Lower lobe of right lung (tissue), 2 donors: ENCODE data around the gene COX15. TPM values are rescaled to one million over a fixed set of nuclear protein-coding genes. Genes with fewer than 3 reads are reported as not detected.

Source experiments
- ATAC-seq, 2 donors: fragments of 200-7000 bp; cut with Tn5 transposase; one replicate each; pipeline ENCODE4 v1.9.1; 2020 to 2022; ENCODE audit warnings: mild to moderate bottlenecking in 2 of 2, moderate library complexity in 2 of 2
- DNase-seq: peaks from one replicate; pipeline ENCODE4 v3.0.0-alpha.2; 2020
- H3K27ac ChIP-seq: fragments of 200-600 bp; one replicate; pipeline ENCODE4 v1.8.0; 2022
- H3K27me3 ChIP-seq: fragments of 200-600 bp; one replicate; pipeline ENCODE4 v1.8.0; 2022; ENCODE audit warnings: low read depth
- H3K36me3 ChIP-seq: fragments of 200-600 bp; one replicate; pipeline ENCODE4 v1.8.0; 2022; ENCODE audit warnings: mild to moderate bottlenecking
- H3K4me1 ChIP-seq: fragments of 200-600 bp; one replicate; pipeline ENCODE4 v1.8.0; 2022
- H3K4me3 ChIP-seq: fragments of 200-600 bp; one replicate; pipeline ENCODE4 v1.8.0; 2022; ENCODE audit warnings: mild to moderate bottlenecking
- H3K9me3 ChIP-seq: fragments of 200-600 bp; one replicate; pipeline ENCODE4 v1.8.0; 2022
- intact Hi-C: fragments of 100-400 bp; cut with DNase I; formaldehyde crosslinking; loops from one replicate; pipeline ENCODE4 v1.11.0; 2022
- total RNA-seq: library from RNA; stranded (reverse); fragmentation: NEBNext Ultra II Directional; extraction: Animal tissue kit (Norgen Biotek cat#: 25700); gene quantifications from one replicate; pipeline ENCODE4 v1.2.1, GENCODE V29; 2021
- TF ChIP-seq, protein P1 (sequence below): fragments of 200-600 bp; IDR thresholded peaks from one replicate; pipeline ENCODE4 v1.8.0; 2022; ENCODE audit warnings: antibody characterized with exemption, mild to moderate bottlenecking
- donor health status: DM: no; HTN: yes; CAD: no; lungs with severe emphysema.

Gene COX15
- total RNA-seq, 1 donor from 2014 or later, result 33.1 TPM

DNA sequence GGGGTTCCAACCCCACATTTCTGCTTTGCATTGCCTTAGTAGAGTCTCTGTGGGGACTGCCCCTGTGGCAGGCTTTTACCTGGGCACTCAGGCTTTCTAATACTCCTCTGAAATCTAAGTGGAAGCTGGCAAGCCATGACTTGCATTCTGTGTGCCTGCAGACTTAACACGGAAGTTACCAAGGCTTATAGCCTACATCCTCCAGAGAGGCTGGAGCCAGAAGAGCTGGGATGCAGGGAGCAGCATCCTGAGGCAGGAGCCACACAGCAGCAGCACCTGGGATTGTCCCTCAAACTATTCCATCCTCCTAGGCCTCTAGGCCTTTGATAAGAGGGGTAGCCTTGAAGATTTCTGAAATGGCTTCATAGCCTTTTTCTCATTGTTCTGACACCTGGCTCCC, 28.4 kb upstream of the COX15 start:
- Histone ChIP-seq H3K4me3 (no peak overlapping the region), H3K27ac (no peak overlapping the region), H3K27me3 (no peaks in the 10 kb centered on the region), H3K9me3 (no peaks in the 10 kb centered on the region), H3K36me3 (peaks cover 54% of the 10 kb centered on the region), H3K4me1 (no peaks in the 10 kb centered on the region)
- ATAC-seq, result no peak
- intact Hi-C loops, result no loop called here
- TF ChIP-seq, protein P1, sequence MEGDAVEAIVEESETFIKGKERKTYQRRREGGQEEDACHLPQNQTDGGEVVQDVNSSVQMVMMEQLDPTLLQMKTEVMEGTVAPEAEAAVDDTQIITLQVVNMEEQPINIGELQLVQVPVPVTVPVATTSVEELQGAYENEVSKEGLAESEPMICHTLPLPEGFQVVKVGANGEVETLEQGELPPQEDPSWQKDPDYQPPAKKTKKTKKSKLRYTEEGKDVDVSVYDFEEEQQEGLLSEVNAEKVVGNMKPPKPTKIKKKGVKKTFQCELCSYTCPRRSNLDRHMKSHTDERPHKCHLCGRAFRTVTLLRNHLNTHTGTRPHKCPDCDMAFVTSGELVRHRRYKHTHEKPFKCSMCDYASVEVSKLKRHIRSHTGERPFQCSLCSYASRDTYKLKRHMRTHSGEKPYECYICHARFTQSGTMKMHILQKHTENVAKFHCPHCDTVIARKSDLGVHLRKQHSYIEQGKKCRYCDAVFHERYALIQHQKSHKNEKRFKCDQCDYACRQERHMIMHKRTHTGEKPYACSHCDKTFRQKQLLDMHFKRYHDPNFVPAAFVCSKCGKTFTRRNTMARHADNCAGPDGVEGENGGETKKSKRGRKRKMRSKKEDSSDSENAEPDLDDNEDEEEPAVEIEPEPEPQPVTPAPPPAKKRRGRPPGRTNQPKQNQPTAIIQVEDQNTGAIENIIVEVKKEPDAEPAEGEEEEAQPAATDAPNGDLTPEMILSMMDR, result no peak
- DNase-seq, result no peak

DNA sequence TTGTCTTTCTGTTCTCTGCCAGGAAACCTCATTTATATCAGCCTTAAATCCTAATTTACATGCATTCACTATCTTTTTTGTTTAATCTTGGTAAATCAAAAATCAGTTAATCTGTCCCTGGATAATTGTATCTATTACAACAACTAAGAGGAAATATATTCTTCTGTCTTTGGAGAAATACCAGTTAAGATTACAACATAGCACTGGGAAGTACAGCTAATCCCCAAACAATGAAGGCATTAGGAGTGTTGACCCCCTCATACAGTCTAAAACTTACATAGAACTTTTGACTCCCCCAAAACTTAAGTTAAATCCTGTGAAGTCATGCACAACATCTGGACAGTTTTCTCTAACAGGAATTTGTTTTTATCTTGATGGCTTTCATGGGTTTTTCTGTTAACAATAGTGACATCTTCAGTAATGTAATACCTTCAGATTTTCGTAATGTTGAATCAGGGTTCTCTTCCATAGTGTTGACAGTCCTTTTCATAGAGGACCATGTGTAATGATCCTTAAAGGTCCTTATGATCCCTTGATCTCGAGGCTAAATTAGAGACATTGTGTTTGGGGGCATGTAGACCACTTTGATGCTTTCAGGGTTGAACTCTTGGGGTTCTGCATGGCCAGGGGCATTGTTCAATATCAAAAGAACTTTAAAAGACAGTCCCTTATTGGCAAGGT, 26.4 kb upstream of the COX15 start:
- ATAC-seq (no peak), DNase-seq (no peak)
- no peak overlapping the region for H3K27ac ChIP-seq
- intact Hi-C loops, result no loop called here
- no peaks in the 10 kb centered on the region for H3K4me1 ChIP-seq
- no peak overlapping the region for H3K4me3 ChIP-seq
- peaks cover 73% of the 10 kb centered on the region for H3K36me3 ChIP-seq
- TF ChIP-seq, protein P1, result no peak
- no peaks in the 10 kb centered on the region for H3K27me3 ChIP-seq
- H3K9me3 ChIP-seq, result no peaks in the 10 kb centered on the region

- Histone ChIP-seq H3K36me3 (peaks cover 95% of the 10 kb centered on the region), H3K27me3 (no peaks in the 10 kb centered on the region), H3K4me3 (no peak overlapping the region), H3K9me3 (no peaks in the 10 kb centered on the region), H3K4me1 (no peaks in the 10 kb centered on the region), H3K27ac (no peak overlapping the region)
- DNase-seq, result no peak
- intact Hi-C loops, result no loop called here
- no peak for ATAC-seq
- TF ChIP-seq, protein P1, result no peak
These were observed 24.2 kb upstream of the COX15 start for GRCh38 chr10:99756159-99756558.

DNA sequence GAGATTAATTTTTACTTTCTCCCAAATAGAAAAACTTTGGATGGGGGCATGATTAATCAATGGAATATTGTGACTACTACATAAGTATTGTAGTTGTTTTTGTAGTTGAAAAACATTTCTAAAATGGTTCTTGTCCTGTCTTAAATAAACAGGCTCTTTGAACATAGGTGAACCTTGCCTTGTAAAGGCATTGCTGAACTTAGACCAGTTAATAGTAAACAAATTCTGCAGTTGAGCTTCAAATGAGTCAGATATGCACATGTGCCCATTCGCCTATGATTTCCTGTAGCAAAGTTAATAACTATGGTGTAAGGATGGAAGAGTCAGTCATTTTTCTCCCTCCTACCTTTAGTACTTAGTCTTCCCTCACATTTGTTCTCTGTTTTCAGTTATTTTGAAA, 22.7 kb upstream of the COX15 start:
- Histone ChIP-seq H3K4me3 (no peak overlapping the region), H3K9me3 (no peaks in the 10 kb centered on the region), H3K27ac (no peak overlapping the region), H3K36me3 (peaks cover 97% of the 10 kb centered on the region), H3K4me1 (no peaks in the 10 kb centered on the region), H3K27me3 (no peaks in the 10 kb centered on the region)
- no peak for ATAC-seq
- intact Hi-C loops, result no loop called here
- DNase-seq, result no peak
- TF ChIP-seq, protein P1, result no peak

DNA sequence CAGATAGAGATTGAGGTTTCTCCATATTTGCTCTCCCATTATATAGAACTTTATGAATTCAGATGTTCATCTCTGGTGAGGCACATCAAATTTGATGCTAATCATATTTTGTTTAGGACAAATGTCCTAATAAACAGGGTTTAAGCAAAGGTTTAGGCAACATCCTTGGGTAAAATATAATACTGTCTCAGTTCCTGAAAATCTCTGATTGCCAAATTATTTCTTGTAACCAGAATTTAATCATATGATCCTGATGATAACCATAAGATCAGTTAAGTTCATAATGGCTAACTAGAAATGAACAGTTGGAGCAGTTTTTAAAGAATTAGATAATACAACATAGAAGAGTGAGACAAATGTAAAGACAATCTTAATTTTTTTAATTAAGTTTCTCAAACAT, 18.7 kb upstream of the COX15 start:
- Histone ChIP-seq H3K27me3 (no peaks in the 10 kb centered on the region), H3K36me3 (peaks cover 97% of the 10 kb centered on the region), H3K9me3 (no peaks in the 10 kb centered on the region), H3K4me1 (no peaks in the 10 kb centered on the region), H3K27ac (no peak overlapping the region), H3K4me3 (no peak overlapping the region)
- DNase-seq (no peak), ATAC-seq (no peak)
- TF ChIP-seq, protein P1, result no peak
- intact Hi-C loops, result no loop called here
